ENCODE measurements around the gene HS2ST1.

GRCh38 chr1:86970938-86971337 is 56.5 kb downstream of the HS2ST1 start:
- TF ChIP-seq EZH2 (IDR thresholded peaks at IDR 0.05; ENCODE audit: insufficient read depth, poor library complexity, severe bottlenecking) = no peak
- no peak for TF ChIP-seq EZH2phosphoT487 (IDR thresholded peaks at IDR 0.05; ENCODE audit: insufficient read depth, low read depth)

Measured in GM23248 (cell line).